Spleen (tissue), 11 donors: ENCODE measurements around the gene CDK11A. TPM values are rescaled to one million over a fixed set of nuclear protein-coding genes. Genes with fewer than 3 reads are reported as not detected.
"Not testable (repeated sequence)": the region's sequence is repeated elsewhere in the genome, so short reads cannot be mapped to it uniquely, and the experiment has no call there.

ENCODE experiments used
- DNase-seq: peaks from one replicate; pipeline ENCODE4 v3.0.0-alpha.2; 2020
- H3K27ac ChIP-seq, 8 donors: fragments of 200-600 bp; sonication (generic) in 7 of 8; 1 replicate in 4 of 8; 2 replicates in 4 of 8; pipeline versions ENCODE4 v1.5.0 to v1.8.0; 2016 to 2021; ENCODE audit warnings: inconsistent platforms in 4 of 8, mild to moderate bottlenecking in 4 of 8, moderate library complexity in 1 of 8
- H3K27me3 ChIP-seq, 7 donors: fragments of 200-600 bp; sonication (generic) in 6 of 7; replicated peaks in 1 of 7; 1 replicate in 4 of 7; 2 replicates in 3 of 7; pipeline versions ENCODE4 v1.5.0 to v1.8.0; 2016 to 2021; ENCODE audit warnings: inconsistent platforms in 3 of 7, mild to moderate bottlenecking in 1 of 7
- H3K36me3 ChIP-seq, 6 donors: fragments of 200-600 bp; sonication (generic) in 5 of 6; 1 replicate in 4 of 6; 2 replicates in 2 of 6; pipeline versions ENCODE4 v1.5.0 to v1.8.0; 2016 to 2021; ENCODE audit warnings: inconsistent platforms in 2 of 6
- H3K4me1 ChIP-seq, 6 donors: fragments of 200-600 bp; sonication (generic) in 5 of 6; 1 replicate in 3 of 6; 2 replicates in 3 of 6; pipeline versions ENCODE4 v1.5.0 to v1.8.0; 2016 to 2021; ENCODE audit warnings: inconsistent platforms in 3 of 6
- H3K4me3 ChIP-seq, 8 donors: fragments of 200-600 bp; sonication (generic) in 7 of 8; 1 replicate in 4 of 8; 2 replicates in 4 of 8; pipeline versions ENCODE4 v1.5.0 to v1.8.0; 2016 to 2021; ENCODE audit warnings: inconsistent platforms in 4 of 8, mild to moderate bottlenecking in 4 of 8, moderate library complexity in 2 of 8
- H3K9me3 ChIP-seq, 8 donors: fragments of 200-600 bp; sonication (generic) in 7 of 8; 1 replicate in 4 of 8; 2 replicates in 4 of 8; pipeline versions ENCODE4 v1.5.0 to v1.8.0; 2016 to 2021; ENCODE audit warnings: inconsistent platforms in 4 of 8
- POLR2A ChIP-seq, 3 donors: fragments of 450-650 bp; IDR thresholded peaks; one replicate each; pipeline ENCODE4 v1.5.1; 2017; ENCODE audit warnings: antibody characterized with exemption in 3 of 3, mild to moderate bottlenecking in 1 of 3
- POLR2AphosphoS5 ChIP-seq, 3 donors: sonication (generic); formaldehyde crosslinking; IDR thresholded peaks; one replicate each; pipeline ENCODE4 v1.5.1; 2017; ENCODE audit warnings: antibody characterized with exemption in 3 of 3
- WGBS, 5 donors: extraction: QIAGEN DNeasy Blood & Tissue Kit in 3 of 5; methylation state at CpG; one replicate each; pipeline versions ENCODE4 v1.1.5 to v1.1.7; 2013 to 2018; 5-methylcytosine and 5-hydroxymethylcytosine counted together
- intact Hi-C: fragments of 100-400 bp; cut with DNase I; formaldehyde crosslinking; loops from one replicate; pipeline ENCODE4 v1.15.0; 2023; ENCODE audit warnings: low total_unique reads
- polyA plus RNA-seq, 3 donors: library from polyadenylated mRNA; stranded (reverse); fragments of 200-250 nt; gene quantifications; one replicate each; pipeline ENCODE4 v1.2.1, GENCODE V29; 2013
- total RNA-seq, 7 donors: library from RNA; depleted of rRNA in 3 of 7; stranded (reverse); fragments of >200 nt in 3 of 7; fragmentation: NEBNext Ultra II Directional in 4 of 7; extraction: Animal tissue kit (Norgen Biotek cat#: 25700) in 4 of 7; gene quantifications; one replicate each; pipeline versions ENCODE4 v1.1.0 to v1.2.1, GENCODE V29; 2016 to 2021
- TF ChIP-seq, protein P1 (sequence below), 11 experiments: fragments of 200-600 bp in 7 of 11; fragments of 450-650 bp in 4 of 11; sonication (generic) in 4 of 11; IDR thresholded peaks in 8 of 11; conservative IDR thresholded peaks in 3 of 11; 1 replicate in 7 of 11; 2 replicates in 4 of 11; pipeline versions ENCODE4 v1.4.0 to v1.8.0; 2016 to 2021; ENCODE audit warnings: antibody characterized with exemption in 11 of 11, inconsistent platforms in 4 of 11, mild to moderate bottlenecking in 1 of 11
- donor health status: healthy with polysubstance abuse.
- donor health status: DM: no; HTN: no; CAD: no; lungs with moderate emphysema.
- donor health status: DM: no; HTN: no; CAD: no.
- donor health status: Bipolar disorder and iron deficiency.
- donor health status: healthy.
- donor health status: DM: no; HTN: no; CAD: no.
- donor health status: DM: yes; HTN: yes; CAD: no.

Gene CDK11A
- total and polyA plus RNA-seq, 10 donors, result 29.3 to 123 (median 75.5) TPM

DNA sequence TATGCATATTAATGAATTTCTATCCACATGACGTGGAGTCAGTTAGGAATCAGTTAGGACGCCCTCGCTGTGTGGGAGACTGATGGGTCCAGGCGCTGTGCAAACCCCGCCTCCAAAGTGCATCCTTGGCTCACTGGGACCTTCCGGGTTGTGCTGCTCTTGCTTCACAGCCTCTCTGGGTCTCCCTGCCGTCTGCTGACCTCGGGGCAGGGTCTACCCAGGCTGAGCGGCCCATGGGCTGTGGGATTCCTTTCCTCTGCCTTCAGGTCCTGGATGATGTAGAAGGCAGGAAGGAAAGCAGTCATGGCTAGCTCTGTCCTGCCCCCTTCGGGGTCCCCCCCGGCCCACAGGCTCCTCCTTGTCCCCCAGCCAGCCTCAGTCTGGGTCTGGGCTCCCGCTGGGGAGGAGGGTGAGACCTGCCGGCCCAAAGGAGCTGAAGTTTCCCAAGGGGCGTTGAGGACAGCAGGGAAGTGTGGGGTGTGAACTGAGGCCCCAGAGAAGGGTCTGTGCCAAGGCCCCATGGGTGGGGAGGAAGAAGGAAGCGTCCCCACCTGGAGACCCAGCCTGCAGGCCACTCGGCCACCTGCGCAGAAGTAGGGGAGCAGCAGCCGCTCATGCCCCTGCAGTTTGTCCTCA is 24.6 kb upstream of the CDK11A start:
- Histone ChIP-seq H3K27me3 (no peaks in the 10 kb centered on the region), H3K36me3 (peaks cover 0 to 19% (median 17%) of the 10 kb centered on the region in 6 donors), H3K9me3 (no peaks in the 10 kb centered on the region), H3K4me1 (peaks cover 0 to 26% (median 2%) of the 10 kb centered on the region in 6 donors), H3K27ac (no peak overlapping the region), H3K4me3 (no peak overlapping the region)
- no peak for TF ChIP-seq POLR2AphosphoS5 (IDR thresholded peaks at IDR 0.05)
- TF ChIP-seq POLR2A (IDR thresholded peaks at IDR 0.05), result no peak
- TF ChIP-seq, protein P1, sequence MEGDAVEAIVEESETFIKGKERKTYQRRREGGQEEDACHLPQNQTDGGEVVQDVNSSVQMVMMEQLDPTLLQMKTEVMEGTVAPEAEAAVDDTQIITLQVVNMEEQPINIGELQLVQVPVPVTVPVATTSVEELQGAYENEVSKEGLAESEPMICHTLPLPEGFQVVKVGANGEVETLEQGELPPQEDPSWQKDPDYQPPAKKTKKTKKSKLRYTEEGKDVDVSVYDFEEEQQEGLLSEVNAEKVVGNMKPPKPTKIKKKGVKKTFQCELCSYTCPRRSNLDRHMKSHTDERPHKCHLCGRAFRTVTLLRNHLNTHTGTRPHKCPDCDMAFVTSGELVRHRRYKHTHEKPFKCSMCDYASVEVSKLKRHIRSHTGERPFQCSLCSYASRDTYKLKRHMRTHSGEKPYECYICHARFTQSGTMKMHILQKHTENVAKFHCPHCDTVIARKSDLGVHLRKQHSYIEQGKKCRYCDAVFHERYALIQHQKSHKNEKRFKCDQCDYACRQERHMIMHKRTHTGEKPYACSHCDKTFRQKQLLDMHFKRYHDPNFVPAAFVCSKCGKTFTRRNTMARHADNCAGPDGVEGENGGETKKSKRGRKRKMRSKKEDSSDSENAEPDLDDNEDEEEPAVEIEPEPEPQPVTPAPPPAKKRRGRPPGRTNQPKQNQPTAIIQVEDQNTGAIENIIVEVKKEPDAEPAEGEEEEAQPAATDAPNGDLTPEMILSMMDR (IDR thresholded peaks at IDR 0.05 in 8 of 11, conservative IDR thresholded peaks at IDR 0.05 in 3 of 11), result no peak
- peak; percentile 77 for DNase-seq
- intact Hi-C loops, result no loop called here
- WGBS, 5 donors, result 64 to 78% (median 70%) methylated on average over 10 to 18 of the region's 18 CpGs

DNA sequence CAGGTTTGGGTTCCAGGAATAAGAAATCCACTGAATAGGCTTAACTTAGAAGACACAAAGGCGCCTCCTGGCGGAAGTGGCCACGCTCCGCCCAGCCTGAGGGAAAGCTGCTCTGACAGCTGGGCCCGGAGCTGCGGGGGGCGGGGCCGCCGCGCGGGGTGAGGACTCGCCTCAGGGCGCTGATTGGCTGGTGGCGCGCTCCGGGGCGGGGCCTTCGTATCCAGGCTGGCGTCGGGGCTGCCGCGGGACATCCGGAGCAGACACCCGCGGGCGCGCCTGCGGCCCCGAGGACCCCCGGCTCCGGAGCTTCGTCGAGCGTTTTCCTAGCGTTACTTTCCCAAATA is 22.4 kb upstream of the CDK11A start:
- H3K36me3 ChIP-seq, H3K27me3 ChIP-seq, H3K9me3 ChIP-seq, DNase-seq, intact Hi-C loops: not testable (repeated sequence)
- WGBS, 5 donors, result no CpG with 5 or more reads among the region's 35 CpGs
- Histone ChIP-seq H3K4me3 (peak overlapping the region in 5 of 8 donors; percentile 37 to 70 (median 45)), H3K27ac (peak overlapping the region; percentile 72 to 97 (median 92)), H3K4me1 (peaks cover 0 to 17% (median 0%) of the 10 kb centered on the region in 6 donors)

DNA sequence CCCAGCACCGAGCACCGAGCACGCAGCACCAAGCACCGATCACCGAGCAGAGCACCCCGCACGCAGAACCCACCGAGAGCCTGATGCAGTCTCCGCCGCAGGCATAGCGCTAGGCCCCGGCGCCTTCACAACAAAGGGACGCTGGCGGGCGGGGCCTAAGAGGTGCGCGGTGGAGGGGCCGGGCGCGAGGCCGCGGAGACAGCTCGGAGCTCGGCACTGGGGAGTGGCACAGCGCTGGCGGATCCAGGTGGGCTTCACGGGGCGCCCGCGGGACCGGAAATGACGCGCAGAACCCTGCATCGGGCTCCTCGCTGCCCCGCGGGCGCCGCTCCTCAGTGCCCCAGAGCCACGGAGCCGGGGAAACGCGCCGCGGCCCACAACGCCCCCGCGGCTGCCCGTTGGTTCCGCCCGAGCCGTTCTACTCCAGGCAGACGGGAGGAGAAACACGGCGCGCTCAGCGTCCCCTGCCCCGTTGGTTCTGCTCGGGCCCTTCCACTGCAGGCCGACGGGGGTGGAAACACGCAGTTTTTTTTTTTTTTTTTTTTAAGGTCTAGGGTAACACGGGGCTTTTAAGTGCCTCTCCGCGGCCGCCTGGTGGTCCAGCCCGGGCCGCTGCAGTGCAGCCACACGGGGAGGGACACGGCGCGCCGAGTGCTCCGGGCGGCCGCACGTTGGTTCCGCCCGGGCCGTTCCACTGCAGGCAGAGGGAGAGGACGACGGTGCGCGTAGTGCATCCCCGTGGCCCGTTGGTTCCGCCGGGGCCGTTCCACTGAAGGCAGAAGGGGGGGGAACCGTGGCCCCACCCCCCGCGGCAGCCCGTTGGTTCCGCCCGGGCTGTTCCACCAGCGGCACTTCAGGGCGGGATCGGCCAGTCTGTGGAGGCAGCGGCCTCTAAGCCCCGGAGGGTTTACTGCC is 21.8 kb upstream of the CDK11A start:
- H3K36me3 ChIP-seq, H3K27me3 ChIP-seq, intact Hi-C loops, H3K9me3 ChIP-seq: not testable (repeated sequence)
- TF ChIP-seq, protein P1 (IDR thresholded peaks at IDR 0.05 in 8 of 11, conservative IDR thresholded peaks at IDR 0.05 in 3 of 11), result peak in 4 of 11 experiments; percentile 3 to 47 (median 6)
- TF ChIP-seq POLR2AphosphoS5 (IDR thresholded peaks at IDR 0.05) (peak; percentile 87 to 95 (median 90)), POLR2A (IDR thresholded peaks at IDR 0.05) (peak in 2 of 3 donors; percentile 10 to 47)
- Histone ChIP-seq H3K4me1 (peaks cover 0 to 17% (median 0%) of the 10 kb centered on the region in 6 donors), H3K27ac (peak overlapping the region; percentile 72 to 97 (median 92)), H3K4me3 (peak overlapping the region in 7 of 8 donors; percentile 25 to 70 (median 40))
- DNase-seq, result peak; percentile 96
- 0% methylated on average over 23 to 79 of the region's 101 CpGs for WGBS, 5 donors

DNA sequence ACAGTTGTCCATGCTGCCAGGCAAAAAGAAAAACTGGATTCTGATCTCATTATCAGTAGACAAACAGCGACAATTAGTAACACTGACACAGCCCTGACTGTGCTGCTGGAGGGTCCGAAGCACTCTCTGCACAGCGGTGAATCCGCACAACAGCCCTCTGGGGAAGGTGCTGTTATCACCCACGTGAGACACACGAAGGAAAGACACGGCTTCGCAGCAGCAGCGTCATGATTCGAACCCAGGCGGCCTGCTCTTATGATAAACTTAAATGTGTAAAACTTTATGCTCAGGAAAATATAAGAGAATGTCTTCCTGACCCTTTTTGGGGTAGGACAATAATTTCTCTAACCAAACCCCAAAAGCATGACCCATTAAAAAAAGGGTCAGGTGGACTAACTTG is 18.4 kb upstream of the CDK11A start:
- peaks cover 0 to 15% (median 3%) of the 10 kb centered on the region in 6 donors for H3K36me3 ChIP-seq
- H3K27ac ChIP-seq, intact Hi-C loops, H3K4me1 ChIP-seq, H3K4me3 ChIP-seq, H3K27me3 ChIP-seq, DNase-seq, H3K9me3 ChIP-seq: not testable (repeated sequence)
- whole genome bisulfite sequencing, 5 donors, result 82 to 91% (median 85%) methylated on average over 11 of the region's 11 CpGs

DNA sequence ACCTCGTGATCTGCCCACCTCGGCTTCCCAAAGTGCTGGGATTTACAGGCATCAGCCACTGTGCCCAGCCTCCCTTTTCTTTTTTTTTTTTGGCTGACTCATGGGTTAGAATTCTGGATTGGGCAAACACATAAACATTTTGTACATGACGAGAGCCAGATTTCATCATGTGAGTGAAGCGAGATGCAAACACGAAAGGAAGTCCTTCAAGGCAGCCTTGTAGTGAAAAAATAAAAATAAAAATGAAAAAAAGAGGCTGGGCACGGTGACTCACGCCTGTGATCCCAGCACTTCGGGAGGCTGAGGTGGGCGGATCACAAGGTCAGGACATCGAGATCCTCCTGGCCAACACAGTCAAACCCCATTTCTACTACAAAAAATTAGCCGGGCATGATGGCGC is 16.9 kb upstream of the CDK11A start:
- Histone ChIP-seq H3K36me3 (peaks cover 0 to 27% (median 5%) of the 10 kb centered on the region in 6 donors), H3K27ac (peak overlapping the region in 1 of 8 donors; percentile 5)
- H3K4me1 ChIP-seq, H3K4me3 ChIP-seq, DNase-seq, H3K27me3 ChIP-seq, H3K9me3 ChIP-seq, intact Hi-C loops: not testable (repeated sequence)
- WGBS, 5 donors, result 67 to 89% (median 77%) methylated on average over 11 to 12 of the region's 12 CpGs

DNA sequence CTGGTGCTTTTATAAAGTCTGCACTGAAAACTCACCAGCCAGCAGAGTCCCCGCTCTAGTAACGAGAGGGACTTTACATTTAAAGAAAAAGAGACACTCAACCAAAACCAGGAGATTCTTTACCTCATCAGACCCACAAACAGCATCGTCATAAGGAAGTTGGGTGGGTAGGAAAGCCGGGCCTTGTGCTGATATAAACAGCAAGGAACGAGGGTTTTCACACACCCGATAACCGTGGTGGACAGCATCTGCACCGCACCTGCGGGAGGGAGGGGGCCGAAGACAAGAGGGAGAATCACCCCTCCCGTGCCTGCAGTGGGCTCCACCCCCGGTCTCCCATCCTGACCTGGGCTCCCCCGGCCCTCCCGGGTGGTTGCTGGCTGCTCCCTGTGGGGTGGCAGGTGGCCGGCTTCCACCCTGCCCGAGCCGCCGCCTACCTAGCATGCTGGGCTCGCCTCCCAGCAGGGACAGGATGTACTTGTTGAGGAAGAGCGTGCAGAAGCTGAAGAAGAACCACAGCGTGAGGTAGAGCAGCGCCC is 14.7 kb upstream of the CDK11A start:
- DNase-seq, intact Hi-C loops, H3K27ac ChIP-seq, H3K9me3 ChIP-seq, H3K4me3 ChIP-seq, H3K27me3 ChIP-seq, H3K4me1 ChIP-seq: not testable (repeated sequence)
- H3K36me3 ChIP-seq, result peaks cover 0 to 45% (median 8%) of the 10 kb centered on the region in 6 donors
- WGBS, 5 donors, result 74 to 89% (median 85%) methylated on average over 5 to 13 of the region's 22 CpGs; no CpG with 5 or more reads in 2 of the 5 donors

DNA sequence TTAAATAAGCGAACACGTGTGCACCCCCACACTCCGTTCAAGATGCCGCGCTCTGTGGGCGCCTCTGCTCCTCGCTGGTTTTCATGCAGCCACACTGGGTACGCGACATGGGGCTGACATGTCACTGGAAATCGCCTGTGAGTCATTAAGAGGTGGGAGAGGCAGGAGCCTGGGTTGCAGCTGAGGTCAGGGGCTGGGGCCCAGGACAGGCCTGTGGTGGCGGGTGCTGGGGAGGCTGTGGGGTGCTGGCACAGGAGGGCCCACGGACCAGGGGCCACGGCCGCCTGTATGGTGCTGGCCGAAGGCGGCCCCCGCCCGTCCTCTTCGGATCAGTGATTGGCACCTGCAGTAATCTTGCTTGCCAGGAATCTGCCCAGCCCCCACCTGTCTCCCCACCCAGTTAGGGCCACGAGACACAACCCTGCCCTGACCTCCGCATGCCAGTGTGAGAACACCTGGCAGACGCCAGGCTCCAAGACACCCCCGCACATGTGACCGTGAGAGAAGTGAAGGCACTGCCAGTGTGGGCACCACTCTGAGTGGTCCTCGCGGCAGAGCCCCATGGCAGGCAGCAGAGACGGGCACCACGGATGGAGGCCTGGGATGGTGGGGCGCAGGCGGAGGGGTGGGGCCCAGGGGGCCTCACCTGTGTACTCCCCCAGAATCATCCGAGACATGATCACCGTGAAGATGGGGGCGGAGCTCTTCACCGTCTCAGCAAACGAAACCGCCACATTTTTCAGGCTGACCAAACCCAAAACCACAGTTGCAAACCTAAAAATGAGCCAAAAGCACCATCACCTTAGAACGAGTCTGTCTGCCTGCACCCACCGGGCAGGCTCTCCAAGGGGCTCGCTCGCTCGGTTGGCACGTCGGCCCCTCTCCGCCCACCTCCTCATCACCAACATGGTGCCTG is 13.8 kb upstream of the CDK11A start:
- 88 to 99% (median 92%) methylated on average over 11 to 34 of the region's 44 CpGs for WGBS, 5 donors
- intact Hi-C loops, H3K4me1 ChIP-seq, H3K4me3 ChIP-seq, H3K9me3 ChIP-seq, H3K27me3 ChIP-seq: not testable (repeated sequence)
- H3K27ac ChIP-seq, result peak overlapping the region in 1 of 8 donors; percentile 40
- DNase-seq, result peak; percentile 80
- H3K36me3 ChIP-seq, result peaks cover 0 to 54% (median 15%) of the 10 kb centered on the region in 6 donors
